ENCODE measurements around the gene USH2A. TPM values are rescaled to one million over a fixed set of nuclear protein-coding genes. Genes with fewer than 3 reads are reported as not detected.

Gene USH2A
- total RNA-seq, 4 donors from 2014 or later = under 0.01 to 1.9 (median under 0.01) TPM

- no peak overlapping the region for H3K27ac ChIP-seq (replicated peaks in 1 of 4)
- H3K27me3 ChIP-seq = no peaks in the 10 kb centered on the region
- no peak for DNase-seq (ENCODE audit: extremely low spot score)
- H3K4me1 ChIP-seq = no peaks in the 10 kb centered on the region
- H3K4me3 ChIP-seq = no peak overlapping the region
- 22% methylated on average over 2 of the region's 2 CpGs for WGBS
- H3K36me3 ChIP-seq = no peaks in the 10 kb centered on the region
- peaks cover 0 to 12% (median 0%) of the 10 kb centered on the region in 4 donors for H3K9me3 ChIP-seq
- intact Hi-C loops (cut with DNase I) = no loop called here
- TF ChIP-seq POLR2A (IDR thresholded peaks at IDR 0.05; ENCODE audit: low read depth) (no peak), POLR2AphosphoS5 (IDR thresholded peaks at IDR 0.05) (no peak), CTCF (IDR thresholded peaks at IDR 0.05) (no peak), EP300 (IDR thresholded peaks at IDR 0.05) (no peak)
Observed at GRCh38 chr1:215819114-215819513, 604.1 kb downstream of the USH2A start.

GRCh38 chr1:215807911-215808436, 615.3 kb downstream of the USH2A start:
- Histone ChIP-seq H3K27ac (replicated peaks in 1 of 4) (no peak overlapping the region), H3K27me3 (no peaks in the 10 kb centered on the region), H3K36me3 (no peaks in the 10 kb centered on the region), H3K4me3 (no peak overlapping the region), H3K9me3 (peaks cover 0 to 16% (median 9%) of the 10 kb centered on the region in 4 donors), H3K4me1 (no peaks in the 10 kb centered on the region)
- TF ChIP-seq EP300 (IDR thresholded peaks at IDR 0.05) = no peak
- TF ChIP-seq POLR2AphosphoS5 (IDR thresholded peaks at IDR 0.05) = no peak
- TF ChIP-seq POLR2A (IDR thresholded peaks at IDR 0.05; ENCODE audit: low read depth) = no peak
- no peak for TF ChIP-seq CTCF (IDR thresholded peaks at IDR 0.05)
- intact Hi-C loops (cut with DNase I) = no loop called here
- no peak for DNase-seq (ENCODE audit: extremely low spot score)
- WGBS = 96% methylated on average over 1 of the region's 1 CpG

GRCh38 chr1:215807218-215807617, 616.0 kb downstream of the USH2A start:
- Histone ChIP-seq H3K27ac (replicated peaks in 1 of 4) (no peak overlapping the region), H3K4me3 (no peak overlapping the region), H3K36me3 (no peaks in the 10 kb centered on the region), H3K9me3 (peaks cover 0 to 10% (median 6%) of the 10 kb centered on the region in 4 donors), H3K4me1 (no peaks in the 10 kb centered on the region), H3K27me3 (no peaks in the 10 kb centered on the region)
- intact Hi-C loops (cut with DNase I) = no loop called here
- TF ChIP-seq CTCF (IDR thresholded peaks at IDR 0.05) = no peak
- no peak for TF ChIP-seq POLR2AphosphoS5 (IDR thresholded peaks at IDR 0.05)
- no peak for TF ChIP-seq POLR2A (IDR thresholded peaks at IDR 0.05; ENCODE audit: low read depth)
- no peak for TF ChIP-seq EP300 (IDR thresholded peaks at IDR 0.05)
- DNase-seq (ENCODE audit: extremely low spot score) = no peak
- 75% methylated on average over 4 of the region's 4 CpGs for WGBS

DNA sequence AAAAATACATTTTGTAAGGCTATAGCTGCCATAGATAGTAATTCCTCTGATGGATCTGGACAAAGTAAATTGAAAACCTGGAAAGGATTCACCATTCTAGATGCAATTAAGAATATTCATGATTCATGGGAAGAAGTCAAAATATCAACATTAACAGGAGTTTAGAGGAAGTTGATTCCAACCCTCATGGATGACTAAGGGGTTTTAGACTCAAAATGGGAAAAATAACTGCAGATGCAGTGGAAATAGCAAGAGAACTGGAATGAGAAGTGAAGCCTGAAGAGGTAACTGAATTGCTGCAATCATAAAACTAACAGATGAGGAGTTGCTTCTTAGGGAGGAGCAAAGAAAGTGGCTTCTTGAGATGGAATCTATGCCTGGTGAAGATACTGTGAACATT, 625.4 kb downstream of the USH2A start:
- intact Hi-C loops (cut with DNase I) = no loop called here
- H3K4me1 ChIP-seq = no peaks in the 10 kb centered on the region
- no peak for DNase-seq (ENCODE audit: extremely low spot score)
- H3K4me3 ChIP-seq = no peak overlapping the region
- H3K9me3 ChIP-seq = no peaks in the 10 kb centered on the region
- no peaks in the 10 kb centered on the region for H3K36me3 ChIP-seq
- H3K27me3 ChIP-seq = no peaks in the 10 kb centered on the region
- no peak overlapping the region for H3K27ac ChIP-seq (replicated peaks in 1 of 4)
- no peak for TF ChIP-seq POLR2AphosphoS5 (IDR thresholded peaks at IDR 0.05)
- no peak for TF ChIP-seq CTCF (IDR thresholded peaks at IDR 0.05)
- no peak for TF ChIP-seq EP300 (IDR thresholded peaks at IDR 0.05)
- TF ChIP-seq POLR2A (IDR thresholded peaks at IDR 0.05; ENCODE audit: low read depth) = no peak

GRCh38 chr1:215794156-215794555, 629.1 kb downstream of the USH2A start:
- intact Hi-C loops (cut with DNase I) = no loop called here
- Histone ChIP-seq H3K27ac (replicated peaks in 1 of 4) (no peak overlapping the region), H3K27me3 (no peaks in the 10 kb centered on the region), H3K4me3 (no peak overlapping the region), H3K9me3 (no peaks in the 10 kb centered on the region), H3K36me3 (no peaks in the 10 kb centered on the region), H3K4me1 (no peaks in the 10 kb centered on the region)
- DNase-seq (ENCODE audit: extremely low spot score) = no peak
- TF ChIP-seq POLR2AphosphoS5 (IDR thresholded peaks at IDR 0.05) = no peak
- 88% methylated on average over 6 of the region's 6 CpGs for WGBS
